ENCODE results near the gene RIOK2. TPM values are rescaled to one million over a fixed set of nuclear protein-coding genes. Genes with fewer than 3 reads are reported as not detected.
A peak's percentile ranks its signal among the peaks of the same experiment; 100 is the strongest.

The RIOK2 gene
- total RNA-seq: 10 to 100 TPM; 51.4 to 59.1 (median 54.2) TPM

DNA sequence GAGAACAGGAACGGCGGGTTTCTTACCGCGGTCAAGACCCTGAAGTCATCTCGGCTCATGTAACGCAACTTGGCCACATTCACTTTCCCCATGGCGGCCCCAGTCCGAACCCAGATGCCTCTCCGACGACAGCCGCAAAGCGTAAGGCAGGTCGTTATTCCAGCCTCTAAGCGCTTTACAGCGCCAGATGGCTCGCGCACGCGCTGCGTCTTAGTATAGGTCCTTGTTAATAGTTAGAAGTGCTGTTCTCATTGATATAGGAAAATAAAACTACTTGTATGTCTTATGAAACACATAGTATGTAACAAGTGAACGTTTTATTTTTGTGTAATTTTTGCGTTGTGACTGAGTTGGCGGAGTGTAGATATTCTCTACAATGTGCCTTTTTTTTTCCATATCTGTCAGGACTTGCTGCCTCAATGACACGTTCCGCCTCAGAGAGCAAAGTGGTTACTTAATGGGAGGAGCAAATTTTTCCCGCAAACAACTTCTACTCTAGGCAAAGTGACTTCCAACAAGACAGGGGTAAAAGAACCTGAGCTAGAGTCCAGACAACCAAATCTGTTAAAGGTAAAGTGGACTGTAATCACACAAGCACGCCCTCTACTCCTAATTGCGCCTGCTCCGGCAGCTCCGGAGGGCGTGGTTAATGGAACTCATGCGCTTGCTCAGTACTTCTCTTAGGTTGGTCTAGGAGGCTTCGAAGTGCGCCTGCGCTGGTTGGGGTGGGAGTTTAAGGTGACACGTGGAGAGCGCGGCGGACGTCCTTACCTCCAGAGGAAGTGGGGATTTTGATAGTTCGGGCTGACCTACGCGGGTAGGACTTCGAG lies at the start of gene RIOK2:
Gene RIOK2, minus strand, starts transcription at position 148 of the 830 bp plus-strand sequence. Its CDS starts 56 bp downstream, at position 92.
- Mint-ChIP-seq H3K27me3 (ENCODE audit: low read depth) (no peaks in the 10 kb centered on the region), H3K9me3 (peaks cover 3% of the 10 kb centered on the region)
- peak; percentile 92 to 95 for ATAC-seq

DNA sequence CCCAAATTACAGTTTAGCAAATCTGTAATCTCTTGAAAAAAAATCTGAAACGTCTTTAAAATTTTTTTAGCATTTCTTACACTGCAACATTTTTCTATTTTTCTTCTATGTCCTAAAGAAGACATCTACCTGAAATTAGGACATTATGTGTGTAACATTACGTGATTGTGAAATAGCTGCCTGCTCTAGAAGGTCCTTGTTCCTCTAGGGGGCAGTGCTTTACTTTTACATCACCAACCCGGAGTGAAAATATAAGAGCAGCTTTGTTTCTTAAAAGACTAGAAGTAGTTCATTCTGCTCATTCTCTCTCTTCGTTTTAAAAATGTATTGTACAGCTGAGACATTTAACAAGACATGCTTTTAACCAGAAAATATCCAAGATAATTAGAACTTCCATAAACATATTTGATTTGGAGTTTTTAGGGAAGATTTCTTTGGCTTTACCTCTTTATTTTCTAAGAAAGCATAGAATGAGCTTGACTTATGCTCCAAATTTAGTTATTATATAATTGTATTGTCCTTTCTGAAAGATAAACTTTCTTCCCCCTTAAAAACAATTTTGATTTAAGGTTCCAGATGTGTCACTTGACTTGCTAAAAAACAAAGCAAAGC lies 48.1 kb upstream of the RIOK2 start:
- H3K27me3 Mint-ChIP-seq (ENCODE audit: low read depth): peaks cover 4% of the 10 kb centered on the region
- no peaks in the 10 kb centered on the region for H3K4me1 Mint-ChIP-seq (ENCODE audit: low read depth)
- DNase-seq (no peak), ATAC-seq (no peak)
- H3K9me3 Mint-ChIP-seq: no peaks in the 10 kb centered on the region
- H3K36me3 Mint-ChIP-seq (ENCODE audit: insufficient read depth): no peaks in the 10 kb centered on the region
- H3K4me3 Mint-ChIP-seq: no peak overlapping the region

More for the DNA sequence above, at the start of gene RIOK2:
- H3K4me3 Mint-ChIP-seq: peak within 1 kb of the TSS; percentile 95
- peaks cover 25% of the 10 kb centered on the region for H3K36me3 Mint-ChIP-seq (ENCODE audit: insufficient read depth)
- peaks cover 35% of the 10 kb centered on the region for H3K4me1 Mint-ChIP-seq (ENCODE audit: low read depth)
- peak; percentile 90 for DNase-seq

DNA sequence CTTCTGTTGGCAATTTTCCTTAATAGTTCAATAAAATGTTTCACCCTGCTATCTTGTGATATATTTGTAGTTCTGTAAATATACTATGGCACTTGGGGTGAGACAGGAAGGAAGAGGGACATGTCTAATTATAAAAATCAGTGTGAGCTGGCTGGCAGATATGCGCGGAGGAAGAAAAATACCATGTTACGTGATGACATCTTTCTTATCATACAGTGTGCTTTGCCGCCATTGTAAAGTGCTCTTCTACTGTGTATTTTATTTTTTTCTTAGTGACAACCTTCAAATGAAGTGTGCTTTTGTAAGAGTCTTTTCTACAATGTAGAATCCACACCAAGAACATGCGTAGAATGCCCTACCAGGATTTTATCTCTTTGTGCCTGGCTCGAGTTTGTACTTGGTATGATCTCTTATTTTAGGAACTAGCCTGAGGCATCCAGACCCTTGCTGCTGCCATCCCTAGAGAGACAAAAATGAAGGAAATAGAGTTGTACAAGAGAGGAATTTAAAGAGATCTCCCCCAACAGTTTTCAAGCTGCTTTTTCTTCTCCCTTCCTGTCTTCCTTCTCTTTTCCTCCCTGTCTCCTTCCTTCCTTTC lies 46.7 kb upstream of the RIOK2 start:
- no peak for ATAC-seq
- Mint-ChIP-seq H3K4me3 (no peak overlapping the region), H3K4me1 (ENCODE audit: low read depth) (no peaks in the 10 kb centered on the region), H3K9me3 (no peaks in the 10 kb centered on the region), H3K36me3 (ENCODE audit: insufficient read depth) (no peaks in the 10 kb centered on the region), H3K27me3 (ENCODE audit: low read depth) (peaks cover 4% of the 10 kb centered on the region)
- DNase-seq: no peak

DNA sequence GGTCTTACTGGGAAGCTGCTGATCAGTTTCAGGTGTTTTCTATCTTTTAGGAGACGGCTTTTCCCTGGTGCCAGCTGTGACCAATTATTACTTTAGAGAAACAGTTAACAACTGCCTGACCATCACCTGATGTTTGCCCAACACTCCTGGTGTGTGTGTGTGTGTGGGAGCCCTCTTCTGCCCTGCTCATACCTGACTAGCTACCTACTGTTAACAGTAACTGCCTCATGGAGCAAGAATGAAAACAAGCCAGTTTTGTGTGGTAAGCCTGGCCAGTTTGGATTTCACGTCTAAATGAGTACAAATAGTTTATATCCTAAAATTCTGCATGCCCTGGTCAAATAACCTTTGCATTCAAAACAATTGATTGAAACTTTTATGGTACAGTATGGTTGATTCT lies 46.1 kb upstream of the RIOK2 start:
- H3K4me1 Mint-ChIP-seq (ENCODE audit: low read depth): no peaks in the 10 kb centered on the region
- H3K9me3 Mint-ChIP-seq: no peaks in the 10 kb centered on the region
- ATAC-seq (no peak), DNase-seq (no peak)
- no peak overlapping the region for H3K4me3 Mint-ChIP-seq
- H3K27me3 Mint-ChIP-seq (ENCODE audit: low read depth): peaks cover 4% of the 10 kb centered on the region
- H3K36me3 Mint-ChIP-seq (ENCODE audit: insufficient read depth): no peaks in the 10 kb centered on the region

DNA sequence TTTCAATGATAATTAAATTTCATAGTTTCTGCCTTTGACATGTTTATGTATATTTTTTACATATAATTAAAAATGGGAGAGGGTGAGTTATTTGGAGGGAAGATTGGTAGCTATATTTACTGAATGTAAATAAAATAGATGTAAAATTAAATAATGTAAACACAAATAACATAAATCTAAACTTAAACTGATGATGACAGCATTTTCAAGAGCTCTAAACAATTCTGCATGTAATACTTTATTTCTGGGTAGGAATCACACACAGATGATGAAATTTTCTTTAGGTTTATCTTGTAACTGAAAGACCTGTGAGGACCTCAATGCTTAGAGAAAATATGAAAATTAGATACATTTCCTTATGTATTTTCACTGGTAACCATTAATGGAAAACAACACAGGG lies 42.2 kb upstream of the RIOK2 start:
- Mint-ChIP-seq H3K9me3 (no peaks in the 10 kb centered on the region), H3K36me3 (ENCODE audit: insufficient read depth) (no peaks in the 10 kb centered on the region), H3K4me1 (ENCODE audit: low read depth) (no peaks in the 10 kb centered on the region), H3K27me3 (ENCODE audit: low read depth) (peaks cover 2% of the 10 kb centered on the region), H3K4me3 (no peak overlapping the region)
- ATAC-seq (no peak), DNase-seq (no peak)

DNA sequence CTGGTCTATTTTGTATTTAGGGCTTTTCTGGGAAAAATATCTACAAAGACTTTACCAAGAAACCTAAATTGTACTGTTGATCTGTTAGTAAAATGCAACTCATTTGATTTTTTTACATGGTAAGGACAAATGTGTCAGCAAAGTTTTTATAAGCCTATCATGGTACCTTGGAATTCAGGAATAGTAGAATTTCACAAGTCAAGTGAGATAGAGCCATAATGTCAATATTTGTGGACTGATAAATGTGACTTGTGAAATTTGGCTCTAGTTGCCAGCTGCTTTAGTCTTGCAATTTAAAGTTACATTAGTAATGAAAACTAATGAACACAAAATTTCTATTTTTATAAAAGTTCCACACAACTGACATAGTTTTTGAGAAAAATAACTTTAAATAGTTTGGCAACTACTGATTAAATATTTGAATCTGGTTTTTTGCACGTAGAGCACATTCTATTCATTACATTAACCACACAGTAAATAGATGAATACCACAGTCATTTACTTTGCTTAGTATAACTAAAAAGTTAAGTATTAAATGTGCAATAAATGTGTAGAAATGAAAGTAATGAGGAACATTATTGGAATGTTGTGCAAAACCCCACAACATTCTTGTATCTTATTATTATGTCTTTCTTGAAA lies 41.2 kb upstream of the RIOK2 start:
- DNase-seq: no peak
- Mint-ChIP-seq H3K36me3 (ENCODE audit: insufficient read depth) (no peaks in the 10 kb centered on the region), H3K9me3 (no peaks in the 10 kb centered on the region), H3K4me1 (ENCODE audit: low read depth) (no peaks in the 10 kb centered on the region), H3K27me3 (ENCODE audit: low read depth) (no peaks in the 10 kb centered on the region), H3K4me3 (no peak overlapping the region)
- no peak for ATAC-seq

DNA sequence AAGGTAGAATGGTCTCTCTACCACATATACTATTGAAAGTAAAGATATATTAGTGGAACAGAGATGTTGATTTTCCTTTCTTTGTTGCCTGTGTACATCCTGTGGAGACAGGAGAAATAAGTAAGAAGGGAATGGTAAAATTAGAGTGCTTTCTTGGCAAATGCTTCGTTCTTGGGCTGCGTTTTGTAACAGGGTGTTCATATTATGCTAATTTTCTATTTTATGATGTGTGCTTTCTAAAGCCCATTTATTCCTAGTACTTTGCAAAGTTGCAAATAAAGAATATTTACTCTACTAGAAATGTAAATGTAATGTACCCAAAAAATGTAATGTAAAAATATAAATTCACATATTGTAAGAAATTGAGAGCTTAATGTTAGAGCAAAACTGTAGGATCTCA lies 40.5 kb upstream of the RIOK2 start:
- Mint-ChIP-seq H3K36me3 (ENCODE audit: insufficient read depth) (no peaks in the 10 kb centered on the region), H3K4me3 (no peak overlapping the region), H3K9me3 (no peaks in the 10 kb centered on the region), H3K27me3 (ENCODE audit: low read depth) (no peaks in the 10 kb centered on the region), H3K4me1 (ENCODE audit: low read depth) (no peaks in the 10 kb centered on the region)
- DNase-seq (no peak), ATAC-seq (no peak)

DNA sequence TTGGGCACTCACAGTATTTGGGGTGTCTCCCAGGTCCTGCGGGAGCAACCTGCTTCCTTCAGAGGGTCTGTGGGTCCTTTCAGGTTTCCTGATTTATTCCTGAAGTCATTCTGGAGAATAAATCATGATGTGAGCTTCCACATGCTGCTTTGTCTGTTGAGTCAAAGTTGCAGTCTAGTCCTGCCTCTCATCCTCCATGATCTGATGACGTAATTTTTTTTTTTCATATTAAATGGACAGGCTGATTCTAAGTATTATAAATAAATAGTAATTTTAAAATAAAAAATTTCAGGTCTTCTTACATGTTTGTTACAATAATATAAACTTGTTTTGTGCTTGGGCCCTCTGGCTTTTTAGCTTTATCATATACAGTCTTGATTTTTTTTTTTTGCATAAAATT lies 26.3 kb upstream of the RIOK2 start:
- ATAC-seq (no peak), DNase-seq (no peak)
- Mint-ChIP-seq H3K36me3 (ENCODE audit: insufficient read depth) (peaks cover 1% of the 10 kb centered on the region), H3K27me3 (ENCODE audit: low read depth) (peaks cover 24% of the 10 kb centered on the region), H3K9me3 (peaks cover 12% of the 10 kb centered on the region), H3K4me1 (ENCODE audit: low read depth) (no peaks in the 10 kb centered on the region), H3K4me3 (no peak overlapping the region)

DNA sequence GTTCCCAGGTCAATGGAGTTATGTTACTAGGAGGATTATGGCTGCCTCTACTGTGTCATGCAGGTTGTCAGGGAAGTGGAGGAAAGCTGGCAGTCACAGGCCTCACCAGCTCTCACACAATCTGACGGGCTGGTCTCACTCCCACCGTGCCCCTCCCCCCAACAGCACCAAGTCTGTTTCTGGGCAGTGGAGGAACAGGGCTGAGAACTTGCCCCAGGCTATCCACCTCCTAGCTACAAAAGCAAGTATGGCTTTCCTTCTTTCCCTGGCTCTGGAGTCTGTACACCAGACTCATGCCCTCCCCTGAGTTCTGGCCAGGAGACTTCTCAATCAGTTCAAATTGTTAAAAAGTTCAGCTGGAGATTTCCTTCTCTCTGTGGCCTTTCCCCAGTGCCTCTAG lies 25.7 kb upstream of the RIOK2 start:
- no peak overlapping the region for H3K4me3 Mint-ChIP-seq
- peaks cover 6% of the 10 kb centered on the region for H3K9me3 Mint-ChIP-seq
- DNase-seq: no peak
- peaks cover 22% of the 10 kb centered on the region for H3K27me3 Mint-ChIP-seq (ENCODE audit: low read depth)
- ATAC-seq: no peak
- H3K4me1 Mint-ChIP-seq (ENCODE audit: low read depth): no peaks in the 10 kb centered on the region
- H3K36me3 Mint-ChIP-seq (ENCODE audit: insufficient read depth): no peaks in the 10 kb centered on the region

DNA sequence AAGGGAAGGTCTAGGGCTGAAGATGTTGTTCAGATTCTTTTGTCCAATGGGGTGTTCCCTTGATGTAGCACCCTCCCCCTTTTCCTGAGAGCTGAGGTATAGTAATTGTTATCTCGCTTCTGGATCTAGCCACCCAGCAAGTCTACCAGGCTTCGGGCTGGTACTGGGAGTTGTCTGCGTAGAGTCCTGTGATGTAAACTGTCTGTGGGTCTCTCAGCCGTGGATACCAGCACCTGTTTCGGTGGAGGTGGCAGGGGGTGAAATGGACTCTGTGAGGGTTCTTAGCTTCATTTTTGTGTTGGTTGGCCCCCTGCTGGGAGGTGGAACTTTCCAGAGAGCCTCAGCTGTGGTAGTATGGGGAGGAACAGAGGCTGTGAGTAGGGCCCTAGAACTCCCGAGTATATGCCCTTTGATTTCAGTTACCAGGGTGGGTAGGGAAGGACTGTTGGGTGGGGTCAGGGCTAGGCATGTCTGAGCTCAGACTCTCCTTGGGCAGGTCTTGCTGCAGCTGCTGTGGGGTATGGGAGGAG lies 25.2 kb upstream of the RIOK2 start:
- H3K9me3 Mint-ChIP-seq: peaks cover 4% of the 10 kb centered on the region
- H3K27me3 Mint-ChIP-seq (ENCODE audit: low read depth): peaks cover 20% of the 10 kb centered on the region
- ATAC-seq (no peak), DNase-seq (no peak)
- H3K4me3 Mint-ChIP-seq: no peak overlapping the region
- no peaks in the 10 kb centered on the region for H3K36me3 Mint-ChIP-seq (ENCODE audit: insufficient read depth)
- H3K4me1 Mint-ChIP-seq (ENCODE audit: low read depth): no peaks in the 10 kb centered on the region

DNA sequence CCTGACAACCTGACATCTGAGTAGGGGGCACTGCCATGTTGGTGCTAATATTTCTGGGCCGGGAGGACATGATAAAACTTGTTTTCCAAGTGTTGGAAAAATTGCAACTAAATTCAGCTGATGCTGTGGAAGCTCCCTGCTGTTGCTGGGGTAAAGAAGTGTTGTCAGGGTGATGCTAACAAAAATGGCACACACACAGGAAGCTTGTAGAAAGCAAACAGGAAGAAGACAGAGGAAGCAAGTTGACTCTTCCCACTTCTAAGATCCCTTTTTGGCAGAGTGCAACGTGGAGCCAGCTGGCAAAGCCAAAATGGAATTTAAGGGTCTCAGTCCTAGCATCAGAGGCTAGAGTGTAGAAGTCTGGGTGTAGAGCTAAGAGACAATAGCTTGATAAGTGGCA lies 11.3 kb upstream of the RIOK2 start:
- no peak for DNase-seq
- H3K4me1 Mint-ChIP-seq (ENCODE audit: low read depth): peaks cover 8% of the 10 kb centered on the region
- H3K9me3 Mint-ChIP-seq: peaks cover 8% of the 10 kb centered on the region
- H3K4me3 Mint-ChIP-seq: no peak overlapping the region
- H3K36me3 Mint-ChIP-seq (ENCODE audit: insufficient read depth): peaks cover 5% of the 10 kb centered on the region
- no peaks in the 10 kb centered on the region for H3K27me3 Mint-ChIP-seq (ENCODE audit: low read depth)
- no peak for ATAC-seq

DNA sequence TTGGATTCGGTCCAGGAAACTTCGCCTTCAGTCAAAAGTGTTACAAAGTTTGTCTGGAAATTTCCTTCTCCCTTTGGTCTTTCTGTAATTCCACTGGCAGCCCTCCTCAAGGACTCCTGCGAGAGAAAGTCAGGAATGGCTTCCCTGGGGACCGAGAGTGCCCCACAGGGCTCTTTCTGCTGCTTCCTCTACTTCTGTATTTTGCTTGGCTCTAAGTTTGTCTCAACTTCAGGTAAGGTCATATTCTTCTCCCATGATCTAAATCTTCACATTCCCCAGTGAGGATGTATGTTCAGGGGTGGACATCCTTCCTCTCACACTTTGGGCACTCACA lies 10.3 kb upstream of the RIOK2 start:
- Mint-ChIP-seq H3K4me1 (ENCODE audit: low read depth) (peaks cover 8% of the 10 kb centered on the region), H3K27me3 (ENCODE audit: low read depth) (no peaks in the 10 kb centered on the region)
- no peak for ATAC-seq

DNA sequence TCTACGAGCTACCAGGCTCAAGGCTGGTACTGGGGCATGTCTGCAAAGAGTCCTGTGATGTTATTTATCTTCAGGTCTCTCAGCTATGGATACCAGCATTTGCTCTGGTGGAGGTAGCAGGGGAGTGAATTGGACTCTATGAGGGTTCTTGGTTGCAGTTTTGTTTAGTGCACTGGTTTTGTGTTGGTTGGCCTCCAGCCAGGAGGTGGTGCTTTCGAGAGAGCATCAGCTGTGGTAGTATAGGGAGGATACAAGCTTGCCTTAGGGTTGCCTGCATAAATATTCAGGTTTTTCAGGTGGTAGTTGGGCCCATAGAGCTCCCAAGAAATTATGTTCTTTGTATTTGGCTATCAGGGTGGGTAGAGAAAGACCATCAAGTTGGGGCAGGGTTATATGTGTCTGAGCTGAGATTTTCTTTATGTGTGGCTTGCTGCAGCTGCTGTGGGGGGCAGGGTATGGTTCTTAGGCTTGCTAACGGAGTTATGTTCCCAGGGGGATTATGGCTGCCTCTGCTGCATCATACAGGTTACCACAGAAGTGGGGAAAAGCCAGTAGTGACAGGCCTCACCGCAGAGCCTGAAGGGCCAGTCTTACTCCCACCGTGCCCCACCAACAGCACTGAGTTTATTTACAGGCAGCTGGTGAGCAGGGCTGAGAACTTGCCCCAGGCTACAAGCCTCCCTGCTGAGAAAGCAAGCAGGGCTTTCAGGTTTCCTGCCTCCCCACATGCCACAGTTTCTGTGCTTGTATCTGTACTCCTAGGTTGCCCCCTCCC lies 9.7 kb upstream of the RIOK2 start:
- Mint-ChIP-seq H3K36me3 (ENCODE audit: insufficient read depth) (peaks cover 5% of the 10 kb centered on the region), H3K27me3 (ENCODE audit: low read depth) (no peaks in the 10 kb centered on the region)

More for the DNA sequence above, 10.3 kb upstream of the RIOK2 start:
- H3K9me3 Mint-ChIP-seq: peaks cover 8% of the 10 kb centered on the region
- H3K4me3 Mint-ChIP-seq: no peak overlapping the region
- peaks cover 5% of the 10 kb centered on the region for H3K36me3 Mint-ChIP-seq (ENCODE audit: insufficient read depth)
- no peak for DNase-seq

DNA sequence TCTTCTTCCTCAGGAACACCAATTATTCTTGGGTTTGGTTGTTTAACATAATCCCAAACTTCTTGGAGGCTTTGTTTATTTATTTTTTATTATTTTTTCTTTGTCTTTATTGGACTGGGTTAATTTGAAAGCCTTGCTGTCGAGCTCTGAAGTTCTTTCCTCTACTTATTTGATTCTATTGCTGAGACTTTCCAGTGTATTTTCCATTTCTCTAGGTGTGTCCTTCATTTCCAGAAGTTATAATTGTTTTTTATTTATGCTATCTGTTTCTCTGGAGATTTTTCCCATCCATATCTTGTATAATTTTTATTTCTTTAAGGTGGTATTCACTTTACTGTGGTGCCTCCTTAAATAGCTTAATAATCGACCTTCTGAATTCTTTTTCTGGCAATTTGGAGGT lies 8.8 kb upstream of the RIOK2 start:
- no peak overlapping the region for H3K4me3 Mint-ChIP-seq
- ATAC-seq (no peak), DNase-seq (no peak)
- H3K9me3 Mint-ChIP-seq: peaks cover 8% of the 10 kb centered on the region
- H3K36me3 Mint-ChIP-seq (ENCODE audit: insufficient read depth): peaks cover 5% of the 10 kb centered on the region
- H3K4me1 Mint-ChIP-seq (ENCODE audit: low read depth): peaks cover 8% of the 10 kb centered on the region
- H3K27me3 Mint-ChIP-seq (ENCODE audit: low read depth): no peaks in the 10 kb centered on the region

More for the DNA sequence above, 9.7 kb upstream of the RIOK2 start:
- ATAC-seq (no peak), DNase-seq (no peak)
- Mint-ChIP-seq H3K4me3 (no peak overlapping the region), H3K9me3 (peaks cover 8% of the 10 kb centered on the region), H3K4me1 (ENCODE audit: low read depth) (peaks cover 8% of the 10 kb centered on the region)
